Tibial nerve (tissue), 4 donors: ENCODE measurements around the gene UGDH. TPM values are rescaled to one million over a fixed set of nuclear protein-coding genes. Genes with fewer than 3 reads are reported as not detected.

Experiments used
- DNase-seq, 2 donors: peaks; one replicate each; pipeline ENCODE4 v3.0.0-alpha.2; 2019; ENCODE audit warnings: low spot score in 2 of 2
- H3K27ac ChIP-seq, 4 donors: fragments of 200-600 bp; sonication (generic) in 3 of 4; one replicate each; pipeline ENCODE4 v1.5.1; 2017 to 2019; ENCODE audit warnings: mild to moderate bottlenecking in 1 of 4
- H3K27me3 ChIP-seq, 2 donors: fragments of 200-600 bp; sonication (generic) in 1 of 2; one replicate each; pipeline versions ENCODE4 v1.5.1 to v1.6.0; 2017 to 2019
- H3K36me3 ChIP-seq, 3 donors: fragments of 200-600 bp; sonication (generic); one replicate each; pipeline ENCODE4 v1.5.1; 2018 to 2019
- H3K4me1 ChIP-seq, 4 donors: fragments of 200-600 bp; sonication (generic) in 3 of 4; one replicate each; pipeline ENCODE4 v1.5.1; 2017 to 2019
- H3K4me3 ChIP-seq, 4 donors: fragments of 200-600 bp; sonication (generic) in 3 of 4; one replicate each; pipeline ENCODE4 v1.5.1; 2017 to 2019; ENCODE audit warnings: mild to moderate bottlenecking in 1 of 4, moderate library complexity in 1 of 4
- H3K9me3 ChIP-seq, 4 donors: fragments of 200-600 bp; sonication (generic) in 3 of 4; one replicate each; pipeline ENCODE4 v1.5.1; 2017 to 2019
- CTCF ChIP-seq, 5 experiments: fragments of 200-600 bp in 3 of 5; fragments of 450-650 bp in 2 of 5; sonication (generic) in 3 of 5; IDR thresholded peaks; one replicate each; pipeline ENCODE4 v1.5.1; 2016 to 2019; ENCODE audit warnings: antibody characterized with exemption in 5 of 5, mild to moderate bottlenecking in 3 of 5, moderate library complexity in 2 of 5
- EP300 ChIP-seq, 2 donors: sonication (generic); formaldehyde crosslinking; IDR thresholded peaks; one replicate each; pipeline ENCODE4 v1.6.1; 2017; ENCODE audit warnings: antibody characterized with exemption in 2 of 2, mild to moderate bottlenecking in 1 of 2
- POLR2A ChIP-seq, 2 donors: fragments of 450-650 bp; IDR thresholded peaks; one replicate each; pipeline ENCODE4 v1.6.1; 2017; ENCODE audit warnings: antibody characterized with exemption in 2 of 2, mild to moderate bottlenecking in 2 of 2, moderate library complexity in 2 of 2
- WGBS, 2 donors: methylation state at CpG; one replicate each; pipeline ENCODE4 v1.1.5; 2018; 5-methylcytosine and 5-hydroxymethylcytosine counted together
- total RNA-seq, 4 donors: library from RNA; depleted of rRNA; stranded (reverse); fragments of >200 nt; gene quantifications; one replicate each; pipeline ENCODE4 v1.1.0, GENCODE V29; 2016

The UGDH gene
- total RNA-seq, 4 donors from 2014 or later: 39.5 to 108 (median 64.4) TPM

DNA sequence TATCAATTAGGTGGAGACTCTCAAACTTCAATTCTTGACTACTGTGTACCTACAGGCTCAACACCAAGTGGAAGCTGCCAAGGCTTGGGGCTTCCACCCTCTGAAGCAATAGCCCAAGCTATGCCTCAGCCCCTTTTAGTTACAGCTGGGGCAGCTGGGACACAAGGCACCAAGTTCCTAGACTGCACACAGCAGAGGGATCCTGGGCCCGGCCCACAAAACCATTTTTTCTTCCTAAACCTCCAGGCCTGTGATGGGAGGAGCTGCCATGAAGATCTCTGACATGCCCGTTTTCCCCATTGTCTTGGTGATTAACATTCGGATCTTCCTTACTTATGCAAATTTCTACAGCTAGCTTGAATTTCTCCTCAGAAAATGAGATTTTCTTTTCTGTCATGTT is 3.4 kb upstream of the UGDH start:
- DNase-seq: no peak
- Histone ChIP-seq H3K36me3 (peaks cover 0 to 53% (median 0%) of the 10 kb centered on the region in 3 donors), H3K27me3 (no peaks in the 10 kb centered on the region), H3K4me3 (no peak overlapping the region), H3K4me1 (peaks cover 0 to 22% (median 10%) of the 10 kb centered on the region in 4 donors), H3K9me3 (no peaks in the 10 kb centered on the region), H3K27ac (no peak overlapping the region)
- WGBS, 2 donors: 94 to 98% methylated on average over 3 of the region's 3 CpGs
- TF ChIP-seq POLR2A (IDR thresholded peaks at IDR 0.05) (no peak), EP300 (IDR thresholded peaks at IDR 0.05) (no peak), CTCF (IDR thresholded peaks at IDR 0.05) (no peak)

DNA sequence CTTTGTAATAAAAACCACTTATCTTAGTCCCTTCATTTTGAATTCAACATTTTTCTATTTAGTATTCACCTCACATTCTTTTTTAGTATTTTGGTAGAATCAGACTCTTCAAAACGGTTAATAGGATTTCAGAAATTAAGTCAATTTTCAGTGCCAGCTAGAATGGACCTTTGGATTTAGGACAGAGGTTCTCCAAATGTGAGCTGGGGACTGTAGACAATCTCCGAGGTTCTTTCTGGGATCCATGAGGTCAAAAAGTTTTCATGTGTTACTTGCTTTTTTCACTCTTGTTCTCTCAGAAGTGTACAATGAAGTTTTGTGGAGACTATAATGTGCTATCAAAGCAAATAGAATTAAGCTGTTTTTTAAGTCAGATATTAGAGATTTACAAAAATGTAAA is 2.3 kb upstream of the UGDH start:
- 70 to 77% methylated on average over 2 of the region's 2 CpGs for WGBS, 2 donors
- Histone ChIP-seq H3K27me3 (no peaks in the 10 kb centered on the region), H3K4me3 (no peak overlapping the region), H3K4me1 (peaks cover 0 to 27% (median 11%) of the 10 kb centered on the region in 4 donors), H3K36me3 (peaks cover 0 to 44% (median 0%) of the 10 kb centered on the region in 3 donors), H3K9me3 (no peaks in the 10 kb centered on the region), H3K27ac (no peak overlapping the region)
- TF ChIP-seq EP300 (IDR thresholded peaks at IDR 0.05): no peak
- TF ChIP-seq CTCF (IDR thresholded peaks at IDR 0.05): no peak
- TF ChIP-seq POLR2A (IDR thresholded peaks at IDR 0.05): no peak
- no peak for DNase-seq

DNA sequence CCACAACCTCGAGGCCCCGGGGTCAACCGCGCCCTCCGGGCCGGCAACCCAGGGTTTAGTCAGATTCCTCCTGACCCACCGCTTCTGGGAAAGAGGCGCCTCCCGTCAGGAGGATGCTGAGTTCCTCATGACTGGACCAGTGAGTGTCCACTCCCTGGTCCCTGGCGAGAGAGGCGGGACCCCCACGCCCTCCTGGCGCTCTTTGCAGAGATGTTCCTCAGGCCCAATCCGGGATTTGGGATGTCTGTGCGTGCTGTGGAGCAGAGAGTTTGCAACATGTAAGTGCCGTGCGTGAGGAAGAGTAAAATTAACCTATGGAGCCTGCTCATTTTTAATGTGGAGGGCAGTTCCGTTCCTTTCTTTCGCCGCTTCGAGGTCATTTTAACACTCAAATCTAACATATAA is 824 bp upstream of the UGDH start:
- peak overlapping the region; percentile 90 to 96 (median 92) for H3K27ac ChIP-seq
- H3K4me1 ChIP-seq: peaks cover 0 to 42% (median 11%) of the 10 kb centered on the region in 4 donors
- no peaks in the 10 kb centered on the region for H3K9me3 ChIP-seq
- peak; percentile 61 to 78 for DNase-seq
- TF ChIP-seq POLR2A (IDR thresholded peaks at IDR 0.05) (no peak), CTCF (IDR thresholded peaks at IDR 0.05) (peak in 1 of 5 experiments; percentile 0), EP300 (IDR thresholded peaks at IDR 0.05) (no peak)
- peak overlapping the region; percentile 66 to 91 (median 86) for H3K4me3 ChIP-seq
- H3K27me3 ChIP-seq: no peaks in the 10 kb centered on the region
- H3K36me3 ChIP-seq: peaks cover 0 to 29% (median 0%) of the 10 kb centered on the region in 3 donors
- 1 to 8% methylated on average over 12 to 18 of the region's 21 CpGs for WGBS, 2 donors

DNA sequence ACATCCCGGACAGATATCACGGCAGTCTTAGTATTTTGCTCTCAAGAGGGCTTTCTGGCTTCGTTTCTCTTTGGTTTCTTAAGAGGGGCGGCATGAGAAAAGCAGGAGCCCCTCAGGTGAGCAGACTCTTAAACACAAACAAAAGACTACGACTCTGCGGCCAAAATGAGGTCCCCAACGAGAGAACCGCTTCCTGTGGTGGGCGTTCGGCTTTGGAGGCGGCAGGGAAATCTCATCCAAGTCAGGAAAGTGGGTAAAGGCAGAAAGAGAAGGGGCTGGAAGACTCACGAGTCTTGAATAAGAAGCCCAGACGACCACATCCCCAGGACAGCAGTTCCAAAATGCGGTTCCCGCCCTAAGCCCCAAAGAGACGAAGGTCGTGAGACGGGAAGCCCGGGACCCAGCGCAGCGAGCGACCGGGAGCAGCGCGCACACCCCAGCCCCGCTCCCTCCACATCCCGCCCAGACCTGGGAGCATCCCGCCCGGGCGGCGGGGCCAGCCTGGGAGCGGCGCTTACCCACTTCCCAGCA is 409 bp downstream of the UGDH start:
- TF ChIP-seq POLR2A (IDR thresholded peaks at IDR 0.05) (no peak), EP300 (IDR thresholded peaks at IDR 0.05) (no peak), CTCF (IDR thresholded peaks at IDR 0.05) (no peak)
- H3K9me3 ChIP-seq: no peaks in the 10 kb centered on the region

DNA sequence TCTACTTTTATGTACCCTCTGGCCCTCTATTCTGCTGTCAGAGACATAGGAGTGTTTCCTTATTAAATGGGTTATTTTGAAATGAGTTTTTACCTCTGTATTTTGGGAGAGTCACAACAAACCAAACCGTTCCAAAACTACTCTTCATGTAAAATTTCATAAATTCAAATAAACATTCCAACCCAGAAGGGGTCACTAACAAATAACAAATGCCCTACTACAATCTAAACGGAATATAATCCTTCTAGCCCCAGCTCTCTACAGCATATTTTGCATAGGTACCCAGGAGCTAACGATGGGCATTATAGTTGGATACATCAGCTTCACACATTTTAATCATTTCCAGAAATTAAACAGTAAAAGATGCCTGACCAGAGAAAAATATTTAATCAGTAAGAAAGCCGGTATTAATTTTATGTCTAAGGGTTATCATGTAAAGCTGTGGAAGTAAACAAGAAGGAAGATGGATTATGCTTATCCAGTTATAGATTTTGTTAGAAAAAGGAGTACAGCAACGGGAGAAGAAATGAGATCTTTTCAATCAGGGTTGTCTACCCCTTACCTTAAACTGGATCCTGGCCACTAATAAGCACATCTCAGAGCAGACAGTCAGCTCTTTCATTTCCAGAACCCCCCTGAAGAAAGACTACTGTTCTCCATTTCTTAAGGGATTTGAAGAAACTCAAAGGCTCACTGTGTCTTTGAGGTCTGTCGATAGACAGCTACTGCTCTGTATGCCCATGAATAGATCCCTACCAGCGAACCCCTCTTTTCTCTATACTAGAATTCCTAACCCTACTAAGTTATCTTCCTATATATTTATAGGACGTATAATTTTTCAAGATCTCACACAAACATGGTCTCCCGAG is 1.2 kb downstream of the UGDH start:
- WGBS, 2 donors: 11 to 16% methylated on average over 9 of the region's 9 CpGs
- peaks cover 0 to 9% (median 0%) of the 10 kb centered on the region in 3 donors for H3K36me3 ChIP-seq
- no peaks in the 10 kb centered on the region for H3K27me3 ChIP-seq
- H3K4me3 ChIP-seq: peak overlapping the region; percentile 66 to 91 (median 86)
- H3K4me1 ChIP-seq: peaks cover 0 to 57% (median 11%) of the 10 kb centered on the region in 4 donors
- H3K9me3 ChIP-seq: no peaks in the 10 kb centered on the region
- no peak for TF ChIP-seq POLR2A (IDR thresholded peaks at IDR 0.05)
- no peak for TF ChIP-seq EP300 (IDR thresholded peaks at IDR 0.05)
- no peak for TF ChIP-seq CTCF (IDR thresholded peaks at IDR 0.05)
- no peak for DNase-seq
- peak overlapping the region; percentile 85 to 96 (median 92) for H3K27ac ChIP-seq

More for the DNA sequence above, 409 bp downstream of the UGDH start:
- Histone ChIP-seq H3K27ac (peak overlapping the region; percentile 85 to 96 (median 92)), H3K4me3 (peak overlapping the region; percentile 66 to 91 (median 86)), H3K36me3 (peaks cover 0 to 17% (median 0%) of the 10 kb centered on the region in 3 donors), H3K4me1 (peaks cover 0 to 50% (median 11%) of the 10 kb centered on the region in 4 donors), H3K27me3 (no peaks in the 10 kb centered on the region)
- peak in 1 of 2 donors; percentile 18 for DNase-seq
- 0 to 1% methylated on average over 15 to 33 of the region's 33 CpGs for WGBS, 2 donors
